HS-5 (cell line): ENCODE data around the gene AHRR.

Source experiments
- DNase-seq: peaks from one replicate; pipeline ENCODE4 v3.0.0-alpha.2; 2012; ENCODE audit warnings: low read depth

The AHRR gene

GRCh38 chr5:347712-348284, 26.3 kb downstream of the AHRR start:
- DNase-seq = no peak

GRCh38 chr5:348726-349125, 27.2 kb downstream of the AHRR start:
- DNase-seq = no peak

- DNase-seq = no peak
Measured at GRCh38 chr5:350355-350754, 28.8 kb downstream of the AHRR start.

GRCh38 chr5:351084-351920, 29.8 kb downstream of the AHRR start:
- DNase-seq = no peak

- DNase-seq = no peak
Measured at GRCh38 chr5:351921-352245, 30.4 kb downstream of the AHRR start.

- DNase-seq = no peak
Measured at GRCh38 chr5:352639-353611, 31.4 kb downstream of the AHRR start.

- DNase-seq = no peak
Measured at GRCh38 chr5:353612-354580, 32.4 kb downstream of the AHRR start.

GRCh38 chr5:354581-355378, 33.3 kb downstream of the AHRR start:
- DNase-seq = no peak

GRCh38 chr5:355379-355935, 33.9 kb downstream of the AHRR start:
- no peak for DNase-seq

GRCh38 chr5:355958-356357, 34.4 kb downstream of the AHRR start:
- DNase-seq = no peak

GRCh38 chr5:359301-359897, 37.9 kb downstream of the AHRR start:
- no peak for DNase-seq

- DNase-seq = no peak
Measured at GRCh38 chr5:360257-361027, 38.9 kb downstream of the AHRR start.

GRCh38 chr5:362189-362588, 40.7 kb downstream of the AHRR start:
- DNase-seq = no peak

GRCh38 chr5:362978-363765, 41.7 kb downstream of the AHRR start:
- no peak for DNase-seq

- DNase-seq = no peak
Measured at GRCh38 chr5:364497-364896, 43.0 kb downstream of the AHRR start.

GRCh38 chr5:366541-367357, 45.2 kb downstream of the AHRR start:
- no peak for DNase-seq

- no peak for DNase-seq
Measured at GRCh38 chr5:367358-368130, 46.0 kb downstream of the AHRR start.
